NCI-H345 treated with DMSO at 0.1 percent for 48 hours (cell line): ENCODE results near the gene LIPM.

Experiments
- DNase-seq: peaks from one replicate; lab custom pipeline; 2025; ENCODE audit not compliant: unreplicated experiment; lab: John Stamatoyannopoulos, UW

Gene LIPM

GRCh38 chr10:88802523-88803285, at the start of gene LIPM:
LIPM (plus strand) TSS chr10:88802730; CDS start chr10:88802897, 167 bp downstream.
- no peak for DNase-seq

- DNase-seq = no peak
Observed at GRCh38 chr10:88754287-88754686, 48.2 kb upstream of the LIPM start.

DNA sequence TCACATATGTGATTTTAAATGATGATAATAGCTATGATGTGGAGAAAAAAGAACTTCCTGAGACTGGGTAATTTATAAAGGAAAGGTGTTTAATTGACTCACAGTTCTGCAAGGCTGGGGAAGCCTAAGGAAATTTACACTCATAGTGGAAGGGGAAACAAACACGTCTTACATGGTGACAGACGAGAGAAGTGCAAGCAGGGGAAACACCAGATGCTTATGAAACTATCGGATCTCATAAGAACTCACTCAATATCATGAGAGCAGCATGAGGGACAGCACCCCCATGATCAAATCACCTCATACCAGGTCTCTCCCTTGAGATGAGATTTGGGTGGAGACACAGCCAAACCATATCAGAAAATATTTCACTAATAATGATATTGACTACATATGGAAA, 46.8 kb upstream of the LIPM start:
- no peak for DNase-seq

GRCh38 chr10:88756660-88757059, 45.9 kb upstream of the LIPM start:
- no peak for DNase-seq

GRCh38 chr10:88759366-88760101, 43.0 kb upstream of the LIPM start, which contains the start of gene LIPN:
LIPN (plus strand) TSS chr10:88760020; CDS start chr10:88761406, 1,386 bp downstream.
- DNase-seq = no peak

- DNase-seq = no peak
Observed at GRCh38 chr10:88762906-88763305, 39.6 kb upstream of the LIPM start.

DNA sequence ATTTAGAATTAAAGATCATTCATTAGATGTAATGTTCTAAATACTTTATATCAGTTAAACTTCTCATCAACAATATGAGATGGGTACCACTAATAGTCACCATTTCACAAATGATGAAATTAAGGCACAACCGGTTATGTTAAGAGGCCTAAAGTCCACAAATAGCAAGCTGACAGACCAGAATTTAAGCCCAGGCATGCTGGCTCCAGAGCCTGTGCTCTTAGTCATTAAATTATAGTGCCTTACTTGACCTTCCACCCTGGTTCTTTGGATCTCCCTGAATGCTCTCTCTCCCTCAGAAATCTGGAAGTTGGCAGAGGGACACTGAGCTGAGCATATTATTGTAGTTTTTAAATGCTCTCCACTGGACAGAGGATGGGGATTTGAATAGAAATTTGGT, 39.1 kb upstream of the LIPM start:
- DNase-seq = no peak

- DNase-seq = no peak
Observed at GRCh38 chr10:88764110-88764509, 38.4 kb upstream of the LIPM start.

- DNase-seq = no peak
Observed at GRCh38 chr10:88765816-88766215, 36.7 kb upstream of the LIPM start.

DNA sequence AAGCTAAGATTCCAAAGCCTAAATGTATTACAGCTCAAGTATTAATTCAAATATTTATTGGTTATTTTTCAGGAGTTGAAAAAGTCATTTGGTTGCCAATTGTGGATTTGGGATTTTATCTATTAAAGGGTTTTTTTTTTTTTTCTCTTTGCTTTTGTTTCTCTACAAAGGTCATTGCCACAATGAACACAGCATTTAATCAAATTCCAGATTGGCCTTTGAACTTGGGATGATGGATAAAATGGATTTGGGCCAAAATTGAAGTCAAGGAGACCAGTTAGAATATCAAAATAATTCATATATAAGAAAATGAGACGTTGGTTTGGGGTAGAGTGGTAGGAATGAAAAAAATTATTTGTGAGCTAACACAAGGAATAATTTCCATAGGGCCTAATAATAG, 33.1 kb upstream of the LIPM start:
- DNase-seq = no peak

DNA sequence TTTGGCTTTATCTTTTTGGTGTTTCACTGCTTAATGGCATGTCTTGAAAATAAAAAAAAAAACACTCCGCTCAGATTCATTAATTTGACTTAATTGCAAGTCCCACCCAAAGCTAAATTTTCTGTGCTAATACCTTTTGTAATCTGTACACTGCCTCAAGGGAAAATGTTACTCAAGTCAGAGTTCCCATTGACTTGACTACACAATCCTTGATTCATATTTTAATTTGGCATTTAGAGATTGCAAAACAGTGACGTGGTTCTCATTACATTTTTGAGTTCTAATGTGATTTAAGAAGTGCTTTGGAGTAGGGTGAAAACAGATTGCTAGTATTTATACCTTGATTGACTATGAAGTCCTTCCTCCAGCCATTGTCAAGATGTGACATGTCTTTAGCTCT, 21.3 kb upstream of the LIPM start:
- no peak for DNase-seq

- DNase-seq = no peak
Observed at GRCh38 chr10:88782222-88782621, 20.3 kb upstream of the LIPM start.

DNA sequence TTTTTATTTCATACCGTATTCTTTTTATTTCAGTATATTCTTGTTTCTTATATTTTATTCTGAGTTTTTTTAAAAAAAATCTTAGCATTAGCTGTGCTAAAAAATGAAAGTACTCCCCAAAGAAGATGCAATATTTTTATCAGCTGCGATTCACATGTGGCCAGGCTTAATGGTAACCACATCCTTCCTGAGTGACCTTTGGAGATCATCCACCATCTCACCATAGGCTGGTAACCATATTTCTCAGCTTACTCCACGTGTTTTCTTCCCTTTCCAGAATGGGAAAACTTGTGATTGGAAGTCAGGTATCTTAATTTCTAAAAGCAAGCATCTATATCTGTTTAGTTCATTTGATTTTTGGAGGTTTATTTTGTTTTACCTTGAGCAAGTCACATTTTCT, 18.8 kb upstream of the LIPM start:
- DNase-seq = no peak

GRCh38 chr10:88786032-88786770, 16.3 kb upstream of the LIPM start:
- no peak for DNase-seq

- DNase-seq = no peak
Observed at GRCh38 chr10:88787463-88787862, 15.1 kb upstream of the LIPM start.

DNA sequence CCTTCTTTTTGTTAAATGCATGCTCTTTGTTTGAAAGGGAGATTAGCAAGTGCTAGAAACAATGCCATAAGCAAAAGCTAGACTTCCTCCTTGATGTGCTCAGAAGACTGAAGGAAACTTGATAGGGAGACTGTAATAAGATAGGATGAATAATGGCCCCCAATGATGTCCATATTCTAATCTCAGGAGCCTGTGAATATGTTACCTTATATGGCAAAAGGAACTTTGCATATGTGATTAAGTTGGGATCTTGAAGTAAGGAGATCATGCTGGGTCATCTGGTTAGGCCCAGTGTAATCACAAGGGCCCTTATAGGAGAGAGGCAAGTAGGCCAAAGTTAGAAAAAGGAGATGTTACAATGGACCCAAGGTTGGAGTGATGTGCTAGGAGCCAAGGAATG, 13.6 kb upstream of the LIPM start:
- no peak for DNase-seq

DNA sequence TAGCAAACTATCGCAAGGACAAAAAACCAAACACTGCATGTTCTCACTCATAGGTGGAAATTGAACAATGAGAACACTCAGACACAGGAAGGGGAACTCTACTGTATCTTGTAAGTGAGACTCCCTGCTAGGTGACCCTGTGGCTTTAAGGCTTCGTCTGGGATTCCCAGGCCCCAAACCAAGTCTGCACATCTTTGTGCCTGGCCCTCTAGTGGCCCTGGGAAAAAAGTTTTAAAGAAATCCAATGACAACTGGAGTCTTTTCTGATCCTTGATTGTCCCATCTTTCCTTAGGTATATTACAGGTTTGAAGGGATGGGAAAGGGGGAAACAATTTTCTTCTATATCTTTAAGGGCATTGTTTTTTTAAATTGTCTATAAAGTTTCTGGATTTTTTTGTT, 10.6 kb upstream of the LIPM start:
- no peak for DNase-seq

GRCh38 chr10:88792661-88793060, 9.9 kb upstream of the LIPM start:
- no peak for DNase-seq

DNA sequence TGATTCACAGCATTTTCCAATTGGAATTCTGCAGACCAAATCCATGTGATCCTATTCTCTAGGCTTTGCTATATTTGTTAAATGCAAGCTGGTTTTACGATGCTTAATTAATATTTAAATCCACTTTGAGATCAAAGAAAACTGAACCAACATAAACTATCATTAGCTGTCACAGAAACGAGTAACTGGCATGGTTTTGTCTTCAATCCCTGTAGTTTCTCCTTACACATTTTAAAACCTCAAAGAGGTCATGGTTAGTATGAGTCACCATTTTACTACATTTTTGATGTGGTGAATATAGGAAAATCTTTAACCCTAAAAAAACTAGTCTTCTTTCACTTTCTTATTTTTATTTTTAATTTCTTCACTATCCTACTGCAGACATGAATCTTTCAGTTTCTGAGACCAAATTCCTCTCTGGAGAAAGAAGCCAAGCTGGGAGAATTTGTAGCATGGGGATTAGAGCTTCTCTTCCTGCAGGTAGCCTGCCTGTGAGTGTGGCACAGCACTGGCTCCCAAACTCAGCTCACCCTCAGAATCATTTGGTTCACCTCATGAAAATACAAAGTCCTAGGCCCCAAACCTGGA, 8.7 kb upstream of the LIPM start:
- DNase-seq = no peak

DNA sequence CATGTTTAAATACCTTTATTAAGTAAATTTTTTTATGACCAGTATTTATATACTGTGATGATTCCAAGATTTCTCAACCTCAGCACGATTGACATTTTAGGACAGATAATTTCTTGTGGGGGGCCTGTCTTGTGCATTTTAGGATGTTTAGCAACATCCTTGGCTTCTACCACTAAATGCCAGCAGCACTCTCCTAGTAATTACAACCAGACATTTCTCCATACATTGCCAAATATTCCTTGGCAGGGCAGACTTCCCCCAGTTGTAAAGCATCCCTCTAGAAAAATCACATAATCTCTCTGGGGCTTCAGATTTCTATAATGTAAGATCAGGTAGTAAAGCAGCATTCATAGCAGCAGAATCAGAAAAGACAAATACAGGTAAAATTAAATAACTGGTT, 7.8 kb upstream of the LIPM start:
- DNase-seq = no peak
